GM23338 (cell line): Measurements from ENCODE around the gene GPC6. TPM values are rescaled to one million over a fixed set of nuclear protein-coding genes. Genes with fewer than 3 reads are reported as not detected.

Experiments used
- ATAC-seq: fragments of 200-7000 bp; cut with Tn5 transposase; 3 replicates; pipeline ENCODE4 v1.9.1; 2020
- DNase-seq: peaks from one replicate; pipeline ENCODE4 v3.0.0-alpha.2; 2015; ENCODE audit warnings: low spot score
- H2AFZ ChIP-seq: fragments of 200-600 bp; sonication (generic); 2 replicates; pipeline ENCODE4 v1.8.0; 2016; ENCODE audit warnings: antibody characterized with exemption, mild to moderate bottlenecking, moderate library complexity
- H3F3A ChIP-seq: fragments of 200-600 bp; sonication (generic); replicated peaks from 2 replicates; pipeline ENCODE4 v1.8.0; 2017; ENCODE audit warnings: antibody characterized with exemption, mixed run types, low read depth
- H3K27ac ChIP-seq: fragments of 200-600 bp; sonication (generic); 2 replicates; pipeline ENCODE4 v1.6.1; 2016; ENCODE audit warnings: low read depth
- H3K27me3 ChIP-seq: fragments of 200-600 bp; sonication (generic); 2 replicates; pipeline ENCODE4 v1.8.0; 2016; ENCODE audit warnings: mild to moderate bottlenecking, mixed run types, moderate library complexity; ENCODE audit not compliant: insufficient read depth
- H3K36me3 ChIP-seq: fragments of 200-600 bp; sonication (generic); 2 replicates; pipeline ENCODE4 v1.8.0; 2016; ENCODE audit warnings: mild to moderate bottlenecking; ENCODE audit not compliant: insufficient read depth
- H3K4me1 ChIP-seq: fragments of 200-600 bp; sonication (generic); 2 replicates; pipeline ENCODE4 v1.8.0; 2016; ENCODE audit warnings: mild to moderate bottlenecking, moderate library complexity; ENCODE audit not compliant: insufficient read depth
- H3K4me2 ChIP-seq: fragments of 200-600 bp; sonication (generic); 2 replicates; pipeline ENCODE4 v1.7.1; 2017; ENCODE audit warnings: mixed run types
- H3K4me3 ChIP-seq: fragments of 200-600 bp; sonication (generic); 2 replicates; pipeline ENCODE4 v1.6.1; 2016; ENCODE audit warnings: mixed run types
- H3K79me2 ChIP-seq: fragments of 200-600 bp; sonication (generic); replicated peaks from 2 replicates; pipeline ENCODE4 v1.8.0; 2017; ENCODE audit warnings: mild to moderate bottlenecking; ENCODE audit not compliant: insufficient read depth
- H3K9me2 ChIP-seq: fragments of 200-600 bp; sonication (generic); 2 replicates; pipeline ENCODE4 v1.8.0; 2017; ENCODE audit not compliant: insufficient read depth
- H4K20me1 ChIP-seq: fragments of 200-600 bp; sonication (generic); replicated peaks from 2 replicates; pipeline ENCODE4 v1.8.0; 2017; ENCODE audit warnings: mild to moderate bottlenecking; ENCODE audit not compliant: insufficient read depth
- H3K27ac Mint-ChIP-seq: 2 replicates; pipeline ENCODE4 v1.8.0; 2020; ENCODE audit warnings: inconsistent platforms, mild to moderate bottlenecking, moderate library complexity, mixed read lengths
- H3K27me3 Mint-ChIP-seq: 3 replicates; pipeline ENCODE4 v1.8.0; 2022; ENCODE audit warnings: low read depth, mild to moderate bottlenecking, moderate library complexity, mixed read lengths, inconsistent platforms; ENCODE audit not compliant: insufficient read depth, poor library complexity
- H3K36me3 Mint-ChIP-seq: 3 replicates; pipeline ENCODE4 v1.8.0; 2021; ENCODE audit warnings: low read depth, mild to moderate bottlenecking, inconsistent platforms, moderate library complexity, mixed read lengths
- H3K4me1 Mint-ChIP-seq: 3 replicates; pipeline ENCODE4 v1.8.0; 2020; ENCODE audit warnings: mild to moderate bottlenecking, inconsistent platforms, mixed read lengths
- H3K4me3 Mint-ChIP-seq: 3 replicates; pipeline ENCODE4 v1.8.0; 2021; ENCODE audit warnings: moderate library complexity, mild to moderate bottlenecking, inconsistent platforms, mixed read lengths
- H3K9me3 Mint-ChIP-seq: 3 replicates; pipeline ENCODE4 v1.8.0; 2020; ENCODE audit warnings: moderate library complexity, mild to moderate bottlenecking, inconsistent platforms, mixed read lengths
- CREB1 ChIP-seq: fragments of 250-450 bp; sonication (Bioruptor Pico); IDR thresholded peaks from 2 replicates; pipeline ENCODE4 v1.5.0; 2020; ENCODE audit warnings: low read depth, mild to moderate bottlenecking, moderate library complexity
- EZH2 ChIP-seq: fragments of 200-600 bp; sonication (generic); IDR thresholded peaks from one replicate; pipeline ENCODE4 v1.8.0; 2017; ENCODE audit warnings: antibody characterized with exemption, mild to moderate bottlenecking, low read depth; ENCODE audit not compliant: unreplicated experiment
- EZH2phosphoT487 ChIP-seq: fragments of 200-600 bp; sonication (generic); IDR thresholded peaks from one replicate; pipeline ENCODE4 v1.8.1; 2018; ENCODE audit warnings: antibody characterized with exemption; ENCODE audit not compliant: unreplicated experiment
- JUNB ChIP-seq: IDR thresholded peaks from one replicate; pipeline ENCODE4 v1.6.1; 2016; ENCODE audit warnings: antibody characterized with exemption; ENCODE audit not compliant: unreplicated experiment
- NANOG ChIP-seq: IDR thresholded peaks from 2 replicates; pipeline ENCODE4 v1.6.1; 2016; ENCODE audit warnings: antibody characterized with exemption, borderline replicate concordance
- POLR2AphosphoS5 ChIP-seq: IDR thresholded peaks from 2 replicates; pipeline ENCODE4 v1.6.1; 2016; ENCODE audit warnings: antibody characterized with exemption, low read depth
- STAT1 ChIP-seq: IDR thresholded peaks from one replicate; pipeline ENCODE4 v1.6.1; 2016; ENCODE audit warnings: antibody characterized with exemption; ENCODE audit not compliant: unreplicated experiment
- ZNF114 ChIP-seq: fragments of 250-450 bp; sonication (Bioruptor Pico); IDR thresholded peaks from 2 replicates; pipeline ENCODE4 v1.5.0; 2020; ENCODE audit warnings: mild to moderate bottlenecking, moderate library complexity
- polyA plus RNA-seq: library from polyadenylated mRNA; unstranded; fragments of >200 nt; fragmentation: Nextera tagmentation; extraction: Ambion mirVana; gene quantifications from 2 replicates; pipeline ENCODE4 v1.2.1, GENCODE V29; 2016
- total RNA-seq: library from RNA; depleted of rRNA; stranded (reverse); fragments of >200 nt; shearing (Covaris generic); gene quantifications from 2 replicates; pipeline ENCODE4 v1.2.3, GENCODE V29; 2014
- TF ChIP-seq, protein P1 (sequence below): IDR thresholded peaks from one replicate; pipeline ENCODE4 v1.6.1; 2018; ENCODE audit warnings: antibody characterized with exemption; ENCODE audit not compliant: unreplicated experiment
- TF ChIP-seq, protein P2 (sequence below): fragments of 250-450 bp; sonication (Bioruptor Pico); IDR thresholded peaks from 2 replicates; pipeline ENCODE4 v1.5.0; 2020; ENCODE audit warnings: mild to moderate bottlenecking, moderate library complexity
- TF ChIP-seq, protein P3 (sequence below), 2 experiments: fragments of 200-600 bp in 1 of 2; sonication (generic) in 1 of 2; conservative IDR thresholded peaks; 2 replicates each; pipeline versions ENCODE4 v1.5.1 to v1.6.1; 2016 to 2017; ENCODE audit warnings: antibody characterized with exemption in 2 of 2, low read depth in 2 of 2, mild to moderate bottlenecking in 2 of 2, moderate library complexity in 1 of 2
- TF ChIP-seq, protein P4 (sequence below): IDR thresholded peaks from 2 replicates; pipeline ENCODE4 v1.6.1; 2016; ENCODE audit warnings: antibody characterized with exemption

GPC6 gene
- total and polyA plus RNA-seq, 2 experiments from 2014 or later, result 6.4 to 28.6 TPM

DNA sequence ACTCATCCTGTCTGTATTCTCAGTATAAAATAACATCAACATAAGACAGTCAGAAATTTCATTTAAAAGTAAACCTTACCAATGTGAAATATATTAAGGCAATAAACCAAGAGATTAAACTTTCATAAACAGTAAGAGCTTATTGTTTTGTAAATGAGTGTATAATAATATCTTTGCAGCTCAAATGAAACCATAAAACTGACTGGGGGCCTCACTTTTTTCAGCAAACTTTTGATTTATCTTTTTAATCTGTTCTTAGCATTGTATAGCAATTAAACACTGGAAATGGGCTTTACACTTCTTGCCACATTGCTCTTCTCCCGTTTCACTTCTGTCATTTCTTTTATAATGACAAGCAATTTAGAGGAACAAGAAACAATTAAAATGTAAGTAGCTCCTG, 580.3 kb downstream of the GPC6 start (continued):
- TF ChIP-seq, protein P1, sequence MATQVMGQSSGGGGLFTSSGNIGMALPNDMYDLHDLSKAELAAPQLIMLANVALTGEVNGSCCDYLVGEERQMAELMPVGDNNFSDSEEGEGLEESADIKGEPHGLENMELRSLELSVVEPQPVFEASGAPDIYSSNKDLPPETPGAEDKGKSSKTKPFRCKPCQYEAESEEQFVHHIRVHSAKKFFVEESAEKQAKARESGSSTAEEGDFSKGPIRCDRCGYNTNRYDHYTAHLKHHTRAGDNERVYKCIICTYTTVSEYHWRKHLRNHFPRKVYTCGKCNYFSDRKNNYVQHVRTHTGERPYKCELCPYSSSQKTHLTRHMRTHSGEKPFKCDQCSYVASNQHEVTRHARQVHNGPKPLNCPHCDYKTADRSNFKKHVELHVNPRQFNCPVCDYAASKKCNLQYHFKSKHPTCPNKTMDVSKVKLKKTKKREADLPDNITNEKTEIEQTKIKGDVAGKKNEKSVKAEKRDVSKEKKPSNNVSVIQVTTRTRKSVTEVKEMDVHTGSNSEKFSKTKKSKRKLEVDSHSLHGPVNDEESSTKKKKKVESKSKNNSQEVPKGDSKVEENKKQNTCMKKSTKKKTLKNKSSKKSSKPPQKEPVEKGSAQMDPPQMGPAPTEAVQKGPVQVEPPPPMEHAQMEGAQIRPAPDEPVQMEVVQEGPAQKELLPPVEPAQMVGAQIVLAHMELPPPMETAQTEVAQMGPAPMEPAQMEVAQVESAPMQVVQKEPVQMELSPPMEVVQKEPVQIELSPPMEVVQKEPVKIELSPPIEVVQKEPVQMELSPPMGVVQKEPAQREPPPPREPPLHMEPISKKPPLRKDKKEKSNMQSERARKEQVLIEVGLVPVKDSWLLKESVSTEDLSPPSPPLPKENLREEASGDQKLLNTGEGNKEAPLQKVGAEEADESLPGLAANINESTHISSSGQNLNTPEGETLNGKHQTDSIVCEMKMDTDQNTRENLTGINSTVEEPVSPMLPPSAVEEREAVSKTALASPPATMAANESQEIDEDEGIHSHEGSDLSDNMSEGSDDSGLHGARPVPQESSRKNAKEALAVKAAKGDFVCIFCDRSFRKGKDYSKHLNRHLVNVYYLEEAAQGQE, result no peak
- TF ChIP-seq, protein P2, sequence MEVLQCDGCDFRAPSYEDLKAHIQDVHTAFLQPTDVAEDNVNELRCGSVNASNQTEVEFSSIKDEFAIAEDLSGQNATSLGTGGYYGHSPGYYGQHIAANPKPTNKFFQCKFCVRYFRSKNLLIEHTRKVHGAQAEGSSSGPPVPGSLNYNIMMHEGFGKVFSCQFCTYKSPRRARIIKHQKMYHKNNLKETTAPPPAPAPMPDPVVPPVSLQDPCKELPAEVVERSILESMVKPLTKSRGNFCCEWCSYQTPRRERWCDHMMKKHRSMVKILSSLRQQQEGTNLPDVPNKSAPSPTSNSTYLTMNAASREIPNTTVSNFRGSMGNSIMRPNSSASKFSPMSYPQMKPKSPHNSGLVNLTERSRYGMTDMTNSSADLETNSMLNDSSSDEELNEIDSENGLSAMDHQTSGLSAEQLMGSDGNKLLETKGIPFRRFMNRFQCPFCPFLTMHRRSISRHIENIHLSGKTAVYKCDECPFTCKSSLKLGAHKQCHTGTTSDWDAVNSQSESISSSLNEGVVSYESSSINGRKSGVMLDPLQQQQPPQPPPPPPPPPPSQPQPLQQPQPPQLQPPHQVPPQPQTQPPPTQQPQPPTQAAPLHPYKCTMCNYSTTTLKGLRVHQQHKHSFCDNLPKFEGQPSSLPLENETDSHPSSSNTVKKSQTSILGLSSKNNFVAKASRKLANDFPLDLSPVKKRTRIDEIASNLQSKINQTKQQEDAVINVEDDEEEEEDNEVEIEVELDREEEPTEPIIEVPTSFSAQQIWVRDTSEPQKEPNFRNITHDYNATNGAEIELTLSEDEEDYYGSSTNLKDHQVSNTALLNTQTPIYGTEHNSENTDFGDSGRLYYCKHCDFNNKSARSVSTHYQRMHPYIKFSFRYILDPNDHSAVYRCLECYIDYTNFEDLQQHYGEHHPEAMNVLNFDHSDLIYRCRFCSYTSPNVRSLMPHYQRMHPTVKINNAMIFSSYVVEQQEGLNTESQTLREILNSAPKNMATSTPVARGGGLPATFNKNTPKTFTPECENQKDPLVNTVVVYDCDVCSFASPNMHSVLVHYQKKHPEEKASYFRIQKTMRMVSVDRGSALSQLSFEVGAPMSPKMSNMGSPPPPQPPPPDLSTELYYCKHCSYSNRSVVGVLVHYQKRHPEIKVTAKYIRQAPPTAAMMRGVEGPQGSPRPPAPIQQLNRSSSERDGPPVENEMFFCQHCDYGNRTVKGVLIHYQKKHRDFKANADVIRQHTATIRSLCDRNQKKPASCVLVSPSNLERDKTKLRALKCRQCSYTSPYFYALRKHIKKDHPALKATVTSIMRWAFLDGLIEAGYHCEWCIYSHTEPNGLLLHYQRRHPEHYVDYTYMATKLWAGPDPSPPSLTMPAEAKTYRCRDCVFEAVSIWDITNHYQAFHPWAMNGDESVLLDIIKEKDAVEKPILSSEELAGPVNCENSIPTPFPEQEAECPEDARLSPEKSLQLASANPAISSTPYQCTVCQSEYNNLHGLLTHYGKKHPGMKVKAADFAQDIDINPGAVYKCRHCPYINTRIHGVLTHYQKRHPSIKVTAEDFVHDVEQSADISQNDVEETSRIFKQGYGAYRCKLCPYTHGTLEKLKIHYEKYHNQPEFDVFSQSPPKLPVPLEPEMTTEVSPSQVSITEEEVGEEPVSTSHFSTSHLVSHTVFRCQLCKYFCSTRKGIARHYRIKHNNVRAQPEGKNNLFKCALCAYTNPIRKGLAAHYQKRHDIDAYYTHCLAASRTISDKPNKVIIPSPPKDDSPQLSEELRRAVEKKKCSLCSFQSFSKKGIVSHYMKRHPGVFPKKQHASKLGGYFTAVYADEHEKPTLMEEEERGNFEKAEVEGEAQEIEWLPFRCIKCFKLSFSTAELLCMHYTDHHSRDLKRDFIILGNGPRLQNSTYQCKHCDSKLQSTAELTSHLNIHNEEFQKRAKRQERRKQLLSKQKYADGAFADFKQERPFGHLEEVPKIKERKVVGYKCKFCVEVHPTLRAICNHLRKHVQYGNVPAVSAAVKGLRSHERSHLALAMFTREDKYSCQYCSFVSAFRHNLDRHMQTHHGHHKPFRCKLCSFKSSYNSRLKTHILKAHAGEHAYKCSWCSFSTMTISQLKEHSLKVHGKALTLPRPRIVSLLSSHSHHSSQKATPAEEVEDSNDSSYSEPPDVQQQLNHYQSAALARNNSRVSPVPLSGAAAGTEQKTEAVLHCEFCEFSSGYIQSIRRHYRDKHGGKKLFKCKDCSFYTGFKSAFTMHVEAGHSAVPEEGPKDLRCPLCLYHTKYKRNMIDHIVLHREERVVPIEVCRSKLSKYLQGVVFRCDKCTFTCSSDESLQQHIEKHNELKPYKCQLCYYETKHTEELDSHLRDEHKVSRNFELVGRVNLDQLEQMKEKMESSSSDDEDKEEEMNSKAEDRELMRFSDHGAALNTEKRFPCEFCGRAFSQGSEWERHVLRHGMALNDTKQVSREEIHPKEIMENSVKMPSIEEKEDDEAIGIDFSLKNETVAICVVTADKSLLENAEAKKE (CRISPR knock-in tag), result no peak

DNA sequence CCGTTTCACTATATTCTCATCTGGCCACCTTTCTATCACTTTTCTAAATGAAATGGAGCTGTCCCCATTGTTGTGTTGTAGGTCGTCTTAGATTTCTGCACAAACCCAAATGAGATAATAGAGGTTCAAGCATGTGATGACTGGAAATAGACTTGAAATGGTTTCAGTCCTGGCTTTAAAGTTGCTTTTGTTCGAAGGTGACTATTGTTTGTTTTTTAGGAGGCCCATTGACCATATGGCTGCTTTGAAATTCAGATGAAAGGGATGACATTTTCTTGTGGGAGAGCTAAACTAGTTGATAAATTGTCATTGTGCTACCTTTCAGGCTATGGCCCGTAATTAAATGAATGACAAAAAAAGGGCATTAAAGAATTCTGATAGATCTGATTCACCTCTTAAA, 583.7 kb downstream of the GPC6 start:
- H3K9me2 ChIP-seq, result 0 out of 2 replicates have a peak, but pooled peaks cover 3% of the 10 kb centered on the region
- no peaks in the 10 kb centered on the region for H3K36me3 Mint-ChIP-seq
- no peaks in the 10 kb centered on the region for H4K20me1 ChIP-seq
- no peak overlapping the region for H3K4me3 Mint-ChIP-seq
- peak overlapping the region; percentile 11; the same call in 1 of the 2 replicates for H3K4me2 ChIP-seq
- no peaks in the 10 kb centered on the region for H3K79me2 ChIP-seq
- no peak overlapping the region for H2AFZ ChIP-seq
- DNase-seq (no peak), ATAC-seq (no peak)
- H3K9me3 Mint-ChIP-seq, result no peaks in the 10 kb centered on the region
- H3K27me3 Mint-ChIP-seq, result no peaks in the 10 kb centered on the region
- no peak overlapping the region for H3K4me3 ChIP-seq
- H3K27me3 ChIP-seq, result no peaks in the 10 kb centered on the region
- H3F3A ChIP-seq, result no peaks in the 10 kb centered on the region
- H3K4me1 ChIP-seq, result peaks cover 49% of the 10 kb centered on the region
- no peak overlapping the region for H3K27ac ChIP-seq
- H3K4me1 Mint-ChIP-seq, result peaks cover 53% of the 10 kb centered on the region
- no peak overlapping the region for H3K27ac Mint-ChIP-seq
- H3K36me3 ChIP-seq, result no peaks in the 10 kb centered on the region
- TF ChIP-seq STAT1 (no peak), ZNF114 (no peak), NANOG (no peak), POLR2AphosphoS5 (no peak), EZH2phosphoT487 (no peak), EZH2 (no peak), JUNB (no peak), CREB1 (no peak)
- TF ChIP-seq, protein P3, sequence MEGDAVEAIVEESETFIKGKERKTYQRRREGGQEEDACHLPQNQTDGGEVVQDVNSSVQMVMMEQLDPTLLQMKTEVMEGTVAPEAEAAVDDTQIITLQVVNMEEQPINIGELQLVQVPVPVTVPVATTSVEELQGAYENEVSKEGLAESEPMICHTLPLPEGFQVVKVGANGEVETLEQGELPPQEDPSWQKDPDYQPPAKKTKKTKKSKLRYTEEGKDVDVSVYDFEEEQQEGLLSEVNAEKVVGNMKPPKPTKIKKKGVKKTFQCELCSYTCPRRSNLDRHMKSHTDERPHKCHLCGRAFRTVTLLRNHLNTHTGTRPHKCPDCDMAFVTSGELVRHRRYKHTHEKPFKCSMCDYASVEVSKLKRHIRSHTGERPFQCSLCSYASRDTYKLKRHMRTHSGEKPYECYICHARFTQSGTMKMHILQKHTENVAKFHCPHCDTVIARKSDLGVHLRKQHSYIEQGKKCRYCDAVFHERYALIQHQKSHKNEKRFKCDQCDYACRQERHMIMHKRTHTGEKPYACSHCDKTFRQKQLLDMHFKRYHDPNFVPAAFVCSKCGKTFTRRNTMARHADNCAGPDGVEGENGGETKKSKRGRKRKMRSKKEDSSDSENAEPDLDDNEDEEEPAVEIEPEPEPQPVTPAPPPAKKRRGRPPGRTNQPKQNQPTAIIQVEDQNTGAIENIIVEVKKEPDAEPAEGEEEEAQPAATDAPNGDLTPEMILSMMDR (conservative IDR thresholded peaks at IDR 0.05; ENCODE audit: low read depth in 2 of 2), result no peak
- TF ChIP-seq, protein P4, sequence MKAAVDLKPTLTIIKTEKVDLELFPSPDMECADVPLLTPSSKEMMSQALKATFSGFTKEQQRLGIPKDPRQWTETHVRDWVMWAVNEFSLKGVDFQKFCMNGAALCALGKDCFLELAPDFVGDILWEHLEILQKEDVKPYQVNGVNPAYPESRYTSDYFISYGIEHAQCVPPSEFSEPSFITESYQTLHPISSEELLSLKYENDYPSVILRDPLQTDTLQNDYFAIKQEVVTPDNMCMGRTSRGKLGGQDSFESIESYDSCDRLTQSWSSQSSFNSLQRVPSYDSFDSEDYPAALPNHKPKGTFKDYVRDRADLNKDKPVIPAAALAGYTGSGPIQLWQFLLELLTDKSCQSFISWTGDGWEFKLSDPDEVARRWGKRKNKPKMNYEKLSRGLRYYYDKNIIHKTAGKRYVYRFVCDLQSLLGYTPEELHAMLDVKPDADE, result no peak
